Uterus (tissue), 4 donors: ENCODE measurements around the gene ACBD6. TPM values are rescaled to one million over a fixed set of nuclear protein-coding genes. Genes with fewer than 3 reads are reported as not detected.

ENCODE experiments used
- DNase-seq, 2 donors: peaks; one replicate each; pipeline ENCODE4 v3.0.0-alpha.2; 2019 to 2020
- H3K27ac ChIP-seq, 2 donors: fragments of 200-600 bp; sonication (generic); 1 replicate in 1 of 2; 2 replicates in 1 of 2; pipeline ENCODE4 v1.5.1; 2016 to 2018
- H3K27me3 ChIP-seq, 2 donors: fragments of 200-600 bp; sonication (generic); one replicate each; pipeline ENCODE4 v1.5.1; 2018 to 2019; ENCODE audit warnings: control low read depth in 1 of 2
- H3K36me3 ChIP-seq, 2 donors: fragments of 200-600 bp; sonication (generic); one replicate each; pipeline ENCODE4 v1.5.1; 2019; ENCODE audit warnings: control low read depth in 1 of 2
- H3K4me1 ChIP-seq, 2 donors: fragments of 200-600 bp; sonication (generic); one replicate each; pipeline ENCODE4 v1.5.1; 2018 to 2019; ENCODE audit warnings: control low read depth in 1 of 2
- H3K4me3 ChIP-seq, 2 donors: fragments of 200-600 bp; sonication (generic); 1 replicate in 1 of 2; 2 replicates in 1 of 2; pipeline ENCODE4 v1.5.1; 2018 to 2019; ENCODE audit warnings: mild to moderate bottlenecking in 1 of 2
- H3K9me3 ChIP-seq, 2 donors: fragments of 200-600 bp; sonication (generic); one replicate each; pipeline ENCODE4 v1.5.1; 2019; ENCODE audit warnings: control low read depth in 1 of 2
- CTCF ChIP-seq, 4 experiments: fragments of 200-600 bp in 2 of 4; fragments of 450-650 bp in 2 of 4; sonication (generic) in 2 of 4; IDR thresholded peaks; one replicate each; pipeline ENCODE4 v1.5.1; 2016 to 2019; ENCODE audit warnings: antibody characterized with exemption in 4 of 4, mild to moderate bottlenecking in 2 of 4, moderate library complexity in 1 of 4
- POLR2A ChIP-seq, 2 donors: fragments of 450-650 bp; IDR thresholded peaks; one replicate each; pipeline ENCODE4 v1.6.1; 2016; ENCODE audit warnings: antibody characterized with exemption in 2 of 2, mild to moderate bottlenecking in 1 of 2, moderate library complexity in 1 of 2
- intact Hi-C: fragments of 100-400 bp; cut with DNase I; formaldehyde crosslinking; loops from one replicate; pipeline ENCODE4 v1.15.1; 2023; ENCODE audit warnings: low total_unique reads
- total RNA-seq, 4 donors: library from RNA; depleted of rRNA in 3 of 4; stranded (reverse); fragments of >200 nt in 3 of 4; gene quantifications; one replicate each; pipeline versions ENCODE4 v1.1.0 to v1.2.4, GENCODE V29; 2014 to 2023
- donor health status: DM: yes; HTN: yes; CAD: no.

Gene ACBD6
- total RNA-seq, 4 donors from 2014 or later: 22.1 to 54.7 (median 39.6) TPM

GRCh38 chr1:180435566-180435965 lies 66.8 kb downstream of the ACBD6 start:
- intact Hi-C loops: no loop called here
- no peak overlapping the region for H3K27ac ChIP-seq
- no peaks in the 10 kb centered on the region for H3K4me1 ChIP-seq
- DNase-seq: no peak
- no peaks in the 10 kb centered on the region for H3K36me3 ChIP-seq
- H3K9me3 ChIP-seq: no peaks in the 10 kb centered on the region
- no peak overlapping the region for H3K4me3 ChIP-seq
- TF ChIP-seq CTCF (IDR thresholded peaks at IDR 0.05) (no peak), POLR2A (IDR thresholded peaks at IDR 0.05) (no peak)
- no peaks in the 10 kb centered on the region for H3K27me3 ChIP-seq

GRCh38 chr1:180433873-180434272 lies 68.5 kb downstream of the ACBD6 start:
- DNase-seq: no peak
- no peaks in the 10 kb centered on the region for H3K4me1 ChIP-seq
- TF ChIP-seq POLR2A (IDR thresholded peaks at IDR 0.05): no peak
- TF ChIP-seq CTCF (IDR thresholded peaks at IDR 0.05): no peak
- H3K27ac ChIP-seq: no peak overlapping the region
- no peaks in the 10 kb centered on the region for H3K9me3 ChIP-seq
- H3K36me3 ChIP-seq: no peaks in the 10 kb centered on the region
- H3K27me3 ChIP-seq: no peaks in the 10 kb centered on the region
- intact Hi-C loops: no loop called here
- no peak overlapping the region for H3K4me3 ChIP-seq

- no peaks in the 10 kb centered on the region for H3K4me1 ChIP-seq
- H3K36me3 ChIP-seq: no peaks in the 10 kb centered on the region
- H3K27ac ChIP-seq: no peak overlapping the region
- no peaks in the 10 kb centered on the region for H3K9me3 ChIP-seq
- H3K27me3 ChIP-seq: no peaks in the 10 kb centered on the region
- TF ChIP-seq POLR2A (IDR thresholded peaks at IDR 0.05) (no peak), CTCF (IDR thresholded peaks at IDR 0.05) (no peak)
- DNase-seq: no peak
- no peak overlapping the region for H3K4me3 ChIP-seq
- intact Hi-C loops: no loop called here
Measured at GRCh38 chr1:180431683-180432082, 70.7 kb downstream of the ACBD6 start.

GRCh38 chr1:180428782-180429695 lies 73.3 kb downstream of the ACBD6 start:
- Histone ChIP-seq H3K27ac (no peak overlapping the region), H3K9me3 (no peaks in the 10 kb centered on the region), H3K27me3 (no peaks in the 10 kb centered on the region), H3K4me3 (no peak overlapping the region), H3K4me1 (no peaks in the 10 kb centered on the region), H3K36me3 (no peaks in the 10 kb centered on the region)
- TF ChIP-seq POLR2A (IDR thresholded peaks at IDR 0.05): no peak
- TF ChIP-seq CTCF (IDR thresholded peaks at IDR 0.05): no peak
- intact Hi-C loops: no loop called here
- DNase-seq: no peak

- no peak overlapping the region for H3K27ac ChIP-seq
- no peak for DNase-seq
- TF ChIP-seq POLR2A (IDR thresholded peaks at IDR 0.05): no peak
- TF ChIP-seq CTCF (IDR thresholded peaks at IDR 0.05): no peak
- H3K9me3 ChIP-seq: no peaks in the 10 kb centered on the region
- H3K36me3 ChIP-seq: no peaks in the 10 kb centered on the region
- H3K4me3 ChIP-seq: no peak overlapping the region
- intact Hi-C loops: no loop called here
- no peaks in the 10 kb centered on the region for H3K27me3 ChIP-seq
- no peaks in the 10 kb centered on the region for H3K4me1 ChIP-seq
Measured at GRCh38 chr1:180425952-180426351, 76.4 kb downstream of the ACBD6 start.
